SJCRH30 (cell line): ENCODE measurements around the gene UBE2E2. TPM values are rescaled to one million over a fixed set of nuclear protein-coding genes. Genes with fewer than 3 reads are reported as not detected.
A peak's percentile ranks its signal among the peaks of the same experiment; 100 is the strongest.

Source experiments
- DNase-seq, 2 experiments: peaks; one replicate each; pipeline ENCODE4 v3.0.0-alpha.2; 2015 to 2020
- H3K27ac ChIP-seq: fragments of 250-450 bp; sonication (Bioruptor Pico); 2 replicates; pipeline ENCODE4 v1.5.1; 2020; ENCODE audit warnings: mild to moderate bottlenecking, moderate library complexity
- H3K27me3 ChIP-seq: fragments of 250-450 bp; sonication (Bioruptor Pico); 2 replicates; pipeline ENCODE4 v1.5.1; 2020; ENCODE audit warnings: mild to moderate bottlenecking, moderate library complexity
- H3K36me3 ChIP-seq: fragments of 250-450 bp; sonication (Bioruptor Pico); 2 replicates; pipeline ENCODE4 v1.5.1; 2020; ENCODE audit warnings: mild to moderate bottlenecking, moderate library complexity
- H3K4me1 ChIP-seq: fragments of 250-450 bp; sonication (Bioruptor Pico); 2 replicates; pipeline ENCODE4 v1.5.1; 2020; ENCODE audit warnings: mild to moderate bottlenecking, moderate library complexity
- H3K4me3 ChIP-seq: fragments of 250-450 bp; sonication (Bioruptor Pico); 2 replicates; pipeline ENCODE4 v1.5.1; 2020; ENCODE audit warnings: mild to moderate bottlenecking, moderate library complexity
- H3K9me3 ChIP-seq: fragments of 250-450 bp; sonication (Bioruptor Pico); replicated peaks from 2 replicates; pipeline ENCODE4 v1.5.1; 2020; ENCODE audit warnings: mild to moderate bottlenecking, moderate library complexity
- total RNA-seq: library from RNA; depleted of rRNA; stranded (reverse); fragments of >200 nt; shearing (Covaris generic); gene quantifications from 2 replicates; pipeline ENCODE4 v1.2.3, GENCODE V29; 2014

Gene UBE2E2
- total RNA-seq, 1 experiment from 2014 or later = 96.3 TPM

GRCh38 chr3:23372285-23372684, 169.2 kb downstream of the UBE2E2 start:
- no peak overlapping the region for H3K27ac ChIP-seq
- H3K4me1 ChIP-seq = peaks cover 8% of the 10 kb centered on the region
- H3K9me3 ChIP-seq = no peaks in the 10 kb centered on the region
- H3K36me3 ChIP-seq = no peaks in the 10 kb centered on the region; the same call in 1 of the 2 replicates
- H3K27me3 ChIP-seq = no peaks in the 10 kb centered on the region
- DNase-seq = no peak
- no peak overlapping the region for H3K4me3 ChIP-seq

GRCh38 chr3:23376516-23377248, 173.6 kb downstream of the UBE2E2 start:
- no peak for DNase-seq

GRCh38 chr3:23377928-23378672, 175.0 kb downstream of the UBE2E2 start:
- no peaks in the 10 kb centered on the region for H3K9me3 ChIP-seq
- no peak overlapping the region for H3K4me3 ChIP-seq
- no peaks in the 10 kb centered on the region for H3K27me3 ChIP-seq
- H3K36me3 ChIP-seq = no peaks in the 10 kb centered on the region
- DNase-seq = no peak
- no peak overlapping the region for H3K27ac ChIP-seq
- no peaks in the 10 kb centered on the region for H3K4me1 ChIP-seq

More at GRCh38 chr3:23376516-23377248, 173.6 kb downstream of the UBE2E2 start:
- Histone ChIP-seq H3K36me3 (no peaks in the 10 kb centered on the region), H3K27ac (no peak overlapping the region), H3K4me3 (no peak overlapping the region), H3K27me3 (no peaks in the 10 kb centered on the region), H3K9me3 (no peaks in the 10 kb centered on the region), H3K4me1 (no peaks in the 10 kb centered on the region)

GRCh38 chr3:23383875-23384274, 180.7 kb downstream of the UBE2E2 start:
- no peak overlapping the region for H3K27ac ChIP-seq
- no peaks in the 10 kb centered on the region for H3K9me3 ChIP-seq
- no peak overlapping the region for H3K4me3 ChIP-seq
- no peak for DNase-seq
- peaks cover 4% of the 10 kb centered on the region; the same call in 1 of the 2 replicates for H3K4me1 ChIP-seq
- no peaks in the 10 kb centered on the region for H3K36me3 ChIP-seq
- no peaks in the 10 kb centered on the region for H3K27me3 ChIP-seq

- Histone ChIP-seq H3K27me3 (no peaks in the 10 kb centered on the region), H3K36me3 (no peaks in the 10 kb centered on the region), H3K9me3 (no peaks in the 10 kb centered on the region), H3K27ac (no peak overlapping the region), H3K4me1 (peaks cover 4% of the 10 kb centered on the region; the same call in 1 of the 2 replicates), H3K4me3 (no peak overlapping the region)
- DNase-seq = peak in 1 of 2 experiments; percentile 44
Measured at GRCh38 chr3:23385327-23385726, 182.2 kb downstream of the UBE2E2 start.

GRCh38 chr3:23387286-23387918, 184.3 kb downstream of the UBE2E2 start:
- DNase-seq = no peak
- Histone ChIP-seq H3K9me3 (no peaks in the 10 kb centered on the region), H3K36me3 (no peaks in the 10 kb centered on the region), H3K4me1 (peaks cover 4% of the 10 kb centered on the region; the same call in 1 of the 2 replicates), H3K4me3 (no peak overlapping the region), H3K27ac (no peak overlapping the region), H3K27me3 (no peaks in the 10 kb centered on the region)

GRCh38 chr3:23389089-23389488, 186.0 kb downstream of the UBE2E2 start:
- H3K27me3 ChIP-seq = no peaks in the 10 kb centered on the region
- no peaks in the 10 kb centered on the region for H3K36me3 ChIP-seq
- DNase-seq = peak in 1 of 2 experiments; percentile 36

GRCh38 chr3:23389686-23390085, 186.6 kb downstream of the UBE2E2 start:
- Histone ChIP-seq H3K27me3 (no peaks in the 10 kb centered on the region), H3K27ac (no peak overlapping the region), H3K4me3 (no peak overlapping the region), H3K9me3 (no peaks in the 10 kb centered on the region; the same call in 1 of the 2 replicates), H3K4me1 (peaks cover 4% of the 10 kb centered on the region; the same call in 1 of the 2 replicates), H3K36me3 (no peaks in the 10 kb centered on the region)
- DNase-seq = no peak

More at GRCh38 chr3:23389089-23389488, 186.0 kb downstream of the UBE2E2 start:
- H3K4me3 ChIP-seq = no peak overlapping the region
- peaks cover 4% of the 10 kb centered on the region; the same call in 1 of the 2 replicates for H3K4me1 ChIP-seq
- H3K9me3 ChIP-seq = no peaks in the 10 kb centered on the region; the same call in 1 of the 2 replicates
- no peak overlapping the region for H3K27ac ChIP-seq

- Histone ChIP-seq H3K27ac (no peak overlapping the region), H3K4me3 (no peak overlapping the region), H3K27me3 (no peaks in the 10 kb centered on the region), H3K36me3 (no peaks in the 10 kb centered on the region), H3K4me1 (no peaks in the 10 kb centered on the region), H3K9me3 (no peaks in the 10 kb centered on the region; the same call in 1 of the 2 replicates)
- DNase-seq = peak in 1 of 2 experiments; percentile 38
Measured at GRCh38 chr3:23390446-23390845, 187.3 kb downstream of the UBE2E2 start.

- no peaks in the 10 kb centered on the region for H3K4me1 ChIP-seq
- H3K36me3 ChIP-seq = no peaks in the 10 kb centered on the region
- no peaks in the 10 kb centered on the region for H3K27me3 ChIP-seq
- no peak for DNase-seq
- H3K9me3 ChIP-seq = no peaks in the 10 kb centered on the region; the same call in 1 of the 2 replicates
- no peak overlapping the region for H3K27ac ChIP-seq
- H3K4me3 ChIP-seq = no peak overlapping the region
Measured at GRCh38 chr3:23390989-23391553, 187.9 kb downstream of the UBE2E2 start.

- H3K4me1 ChIP-seq = no peaks in the 10 kb centered on the region
- DNase-seq = no peak
- H3K9me3 ChIP-seq = peaks cover 3% of the 10 kb centered on the region; the same call in 1 of the 2 replicates
- H3K36me3 ChIP-seq = no peaks in the 10 kb centered on the region
- no peaks in the 10 kb centered on the region for H3K27me3 ChIP-seq
- no peak overlapping the region for H3K27ac ChIP-seq
- no peak overlapping the region for H3K4me3 ChIP-seq
Measured at GRCh38 chr3:23395115-23395514, 192.0 kb downstream of the UBE2E2 start.

- no peaks in the 10 kb centered on the region for H3K27me3 ChIP-seq
- H3K4me1 ChIP-seq = no peaks in the 10 kb centered on the region
- no peaks in the 10 kb centered on the region for H3K36me3 ChIP-seq
- H3K27ac ChIP-seq = no peak overlapping the region
- no peak overlapping the region for H3K4me3 ChIP-seq
- H3K9me3 ChIP-seq = peaks cover 3% of the 10 kb centered on the region; the same call in 1 of the 2 replicates
- no peak for DNase-seq
Measured at GRCh38 chr3:23396746-23397145, 193.6 kb downstream of the UBE2E2 start.

GRCh38 chr3:23399221-23399620, 196.1 kb downstream of the UBE2E2 start:
- DNase-seq = no peak
- H3K9me3 ChIP-seq = peaks cover 3% of the 10 kb centered on the region; the same call in 1 of the 2 replicates
- H3K27ac ChIP-seq = no peak overlapping the region
- H3K27me3 ChIP-seq = no peaks in the 10 kb centered on the region
- no peaks in the 10 kb centered on the region for H3K4me1 ChIP-seq
- H3K36me3 ChIP-seq = no peaks in the 10 kb centered on the region
- H3K4me3 ChIP-seq = no peak overlapping the region

GRCh38 chr3:23402728-23403492, 199.8 kb downstream of the UBE2E2 start:
- H3K4me1 ChIP-seq = no peaks in the 10 kb centered on the region
- H3K9me3 ChIP-seq = 0 out of 2 replicates have a peak, but pooled peaks cover 3% of the 10 kb centered on the region
- DNase-seq = peak in 1 of 2 experiments; percentile 29
- no peak overlapping the region for H3K4me3 ChIP-seq
- no peaks in the 10 kb centered on the region for H3K36me3 ChIP-seq
- no peak overlapping the region for H3K27ac ChIP-seq
- no peaks in the 10 kb centered on the region for H3K27me3 ChIP-seq
